Measurements from ENCODE around the gene EIF2B4. TPM values are rescaled to one million over a fixed set of nuclear protein-coding genes. Genes with fewer than 3 reads are reported as not detected.

EIF2B4 gene
- polyA plus RNA-seq, 3 donors: 29.5 to 42.3 (median 39.3) TPM

DNA sequence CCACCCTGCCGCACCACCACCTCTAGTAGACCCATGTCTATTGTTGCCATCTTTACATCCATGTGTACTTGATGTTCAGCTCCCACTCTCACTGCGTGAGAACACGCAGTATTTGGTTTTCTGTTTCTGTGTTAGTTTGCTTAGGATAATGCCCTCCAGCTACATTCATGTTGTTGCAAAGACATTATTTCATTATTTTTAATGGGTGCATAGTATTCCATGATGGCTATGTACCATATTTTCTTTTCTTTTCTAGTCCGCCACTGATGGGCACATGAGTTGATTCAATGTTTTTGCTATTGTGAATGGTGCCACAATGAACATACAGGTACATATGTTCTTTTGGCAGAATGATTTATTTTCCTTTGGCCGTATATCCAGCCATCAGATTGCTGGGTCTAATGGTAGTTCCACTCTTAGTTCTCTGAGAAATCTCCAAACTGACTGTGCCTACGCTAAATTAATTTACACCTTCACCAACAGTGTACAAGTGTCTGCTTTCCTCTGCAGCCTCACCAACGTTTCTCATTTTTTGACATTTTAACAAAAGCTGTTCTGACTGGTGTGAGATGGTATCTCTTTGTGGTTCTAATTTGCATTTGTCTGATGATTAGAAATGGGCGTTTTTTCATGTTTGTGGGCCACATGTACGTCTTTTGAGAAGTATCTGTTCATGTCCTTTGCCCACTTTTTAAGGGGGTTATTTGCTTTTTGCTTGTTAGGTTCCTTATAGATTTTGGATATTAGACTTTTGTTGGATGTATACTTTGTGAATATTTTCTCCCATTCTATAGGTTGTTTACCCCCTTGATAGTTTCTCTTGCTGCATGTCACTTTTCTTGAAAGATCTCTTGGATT, 20.9 kb upstream of the EIF2B4 start:
- peaks cover 91% of the 10 kb centered on the region for H3K79me2 ChIP-seq (ENCODE audit: insufficient read depth, low read length)
- intact Hi-C loops (cut with micrococcal nuclease): no loop called here

DNA sequence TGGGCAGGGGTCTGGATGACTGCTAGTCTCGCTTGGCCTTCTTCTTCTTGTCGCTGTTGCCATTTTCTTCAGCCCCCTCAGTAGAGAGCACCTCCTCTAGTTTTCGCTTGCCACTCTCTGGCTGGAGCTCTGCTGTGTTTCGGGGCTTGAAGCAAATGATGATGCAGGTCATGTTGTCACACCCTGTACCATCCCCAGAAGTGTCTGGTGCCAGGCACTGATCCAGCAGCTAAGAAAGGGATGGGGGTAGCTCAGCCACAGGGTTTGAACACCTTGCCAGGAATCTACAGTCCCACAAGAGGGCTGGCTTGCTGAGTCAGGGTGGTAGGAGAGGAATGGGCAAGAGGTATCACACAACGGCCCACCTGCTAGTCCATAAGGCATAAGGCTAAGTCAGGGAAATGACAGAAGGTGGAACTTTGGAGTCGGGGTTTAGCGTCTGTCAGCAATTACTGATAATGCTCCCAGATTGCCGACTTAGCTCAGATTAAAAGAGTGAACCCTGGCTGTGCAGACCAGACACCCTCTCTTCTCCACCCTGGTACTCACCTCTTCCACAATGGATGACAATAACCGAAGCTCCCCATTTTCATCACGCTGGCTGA, 11.5 kb upstream of the EIF2B4 start:
- Histone ChIP-seq H4K20me1 (ENCODE audit: insufficient read depth, low read length) (peaks cover 24% of the 10 kb centered on the region), H3K27me3 (ENCODE audit: control insufficient read depth in 2 of 2, insufficient read depth in 2 of 2, low read length in 2 of 2) (no peaks in the 10 kb centered on the region), H3K9ac (ENCODE audit: insufficient read depth, low read length, poor library complexity, severe bottlenecking) (no peak overlapping the region), H3K79me2 (ENCODE audit: insufficient read depth, low read length) (peaks cover 26% of the 10 kb centered on the region), H3K4me3 (replicated peaks in 1 of 3; ENCODE audit: low read depth in 2 of 3, low read length in 3 of 3) (no peak overlapping the region), H3K4me2 (replicated peaks; ENCODE audit: extremely low read depth, low read length, poor library complexity, severe bottlenecking) (no peak overlapping the region), H2AFZ (ENCODE audit: insufficient read depth, low read depth, low read length, poor library complexity, severe bottlenecking) (no peak overlapping the region), H3K4me1 (ENCODE audit: control insufficient read depth in 1 of 2, insufficient read depth in 2 of 2, low read length in 2 of 2) (peaks cover 18 to 38% of the 10 kb centered on the region in 2 donors), H3K27ac (ENCODE audit: low read depth in 1 of 2, low read length in 2 of 2) (peak overlapping the region; percentile 67 to 96), H3K36me3 (replicated peaks in 1 of 2; ENCODE audit: control insufficient read depth in 1 of 2, insufficient read depth in 2 of 2, low read length in 2 of 2) (peaks cover 57 to 69% of the 10 kb centered on the region in 2 donors), H3K9me3 (replicated peaks in 1 of 2; ENCODE audit: control insufficient read depth in 1 of 2, insufficient read depth in 1 of 2, low read length in 2 of 2) (no peaks in the 10 kb centered on the region)
- TF ChIP-seq, protein P1, sequence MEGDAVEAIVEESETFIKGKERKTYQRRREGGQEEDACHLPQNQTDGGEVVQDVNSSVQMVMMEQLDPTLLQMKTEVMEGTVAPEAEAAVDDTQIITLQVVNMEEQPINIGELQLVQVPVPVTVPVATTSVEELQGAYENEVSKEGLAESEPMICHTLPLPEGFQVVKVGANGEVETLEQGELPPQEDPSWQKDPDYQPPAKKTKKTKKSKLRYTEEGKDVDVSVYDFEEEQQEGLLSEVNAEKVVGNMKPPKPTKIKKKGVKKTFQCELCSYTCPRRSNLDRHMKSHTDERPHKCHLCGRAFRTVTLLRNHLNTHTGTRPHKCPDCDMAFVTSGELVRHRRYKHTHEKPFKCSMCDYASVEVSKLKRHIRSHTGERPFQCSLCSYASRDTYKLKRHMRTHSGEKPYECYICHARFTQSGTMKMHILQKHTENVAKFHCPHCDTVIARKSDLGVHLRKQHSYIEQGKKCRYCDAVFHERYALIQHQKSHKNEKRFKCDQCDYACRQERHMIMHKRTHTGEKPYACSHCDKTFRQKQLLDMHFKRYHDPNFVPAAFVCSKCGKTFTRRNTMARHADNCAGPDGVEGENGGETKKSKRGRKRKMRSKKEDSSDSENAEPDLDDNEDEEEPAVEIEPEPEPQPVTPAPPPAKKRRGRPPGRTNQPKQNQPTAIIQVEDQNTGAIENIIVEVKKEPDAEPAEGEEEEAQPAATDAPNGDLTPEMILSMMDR (IDR thresholded peaks at IDR 0.05): no peak
- H3K9me3 Mint-ChIP-seq: peaks cover 0 to 2% (median 0%) of the 10 kb centered on the region in 7 donors
- H3K27me3 Mint-ChIP-seq (ENCODE audit: low read depth in 3 of 3): peaks cover 0 to 3% (median 0%) of the 10 kb centered on the region in 3 donors
- WGBS (ENCODE audit: insufficient coverage): 99% methylated on average over 8 of the region's 10 CpGs
- no peak for DNase-seq
- H3K36me3 Mint-ChIP-seq: peaks cover 49 to 65% of the 10 kb centered on the region in 2 donors
- peaks cover 29% of the 10 kb centered on the region for H3K4me1 Mint-ChIP-seq
- intact Hi-C loops (cut with micrococcal nuclease): loop anchor here in 1 of 2 donors (10.0 kb wide), 1 partner anchor 113 kb away; the partner anchor contains the start of genes FNDC4 and GCKR
- peak overlapping the region; percentile 73 to 96 (median 93) for H3K27ac Mint-ChIP-seq
- no peak overlapping the region for H3K4me3 Mint-ChIP-seq

More for the DNA sequence above, 20.9 kb upstream of the EIF2B4 start:
- H3K9me3 ChIP-seq (replicated peaks in 1 of 2; ENCODE audit: control insufficient read depth in 1 of 2, insufficient read depth in 1 of 2, low read length in 2 of 2): no peaks in the 10 kb centered on the region
- H3K27me3 Mint-ChIP-seq (ENCODE audit: low read depth in 3 of 3): no peaks in the 10 kb centered on the region
- no peaks in the 10 kb centered on the region for H3K4me1 Mint-ChIP-seq
- H3K4me1 ChIP-seq (ENCODE audit: control insufficient read depth in 1 of 2, insufficient read depth in 2 of 2, low read length in 2 of 2): no peaks in the 10 kb centered on the region
- H2AFZ ChIP-seq (ENCODE audit: insufficient read depth, low read depth, low read length, poor library complexity, severe bottlenecking): no peak overlapping the region
- peak overlapping the region in 2 of 7 donors; percentile 8 to 57 for H3K27ac Mint-ChIP-seq
- H3K27me3 ChIP-seq (ENCODE audit: control insufficient read depth in 2 of 2, insufficient read depth in 2 of 2, low read length in 2 of 2): no peaks in the 10 kb centered on the region
- no peaks in the 10 kb centered on the region for H3K9me3 Mint-ChIP-seq
- no peak overlapping the region for H3K4me3 Mint-ChIP-seq
- DNase-seq: no peak
- peaks cover 8% of the 10 kb centered on the region for H4K20me1 ChIP-seq (ENCODE audit: insufficient read depth, low read length)
- peaks cover 24 to 51% of the 10 kb centered on the region in 2 donors for H3K36me3 Mint-ChIP-seq
- H3K4me2 ChIP-seq (replicated peaks; ENCODE audit: extremely low read depth, low read length, poor library complexity, severe bottlenecking): no peak overlapping the region
- peaks cover 9 to 39% of the 10 kb centered on the region in 2 donors for H3K36me3 ChIP-seq (replicated peaks in 1 of 2; ENCODE audit: control insufficient read depth in 1 of 2, insufficient read depth in 2 of 2, low read length in 2 of 2)
- H3K9ac ChIP-seq (ENCODE audit: insufficient read depth, low read length, poor library complexity, severe bottlenecking): no peak overlapping the region
- 100% methylated on average over 1 of the region's 9 CpGs for WGBS (ENCODE audit: insufficient coverage)
- TF ChIP-seq, protein P1 (IDR thresholded peaks at IDR 0.05): no peak
- no peak overlapping the region for H3K4me3 ChIP-seq (replicated peaks in 1 of 3; ENCODE audit: low read depth in 2 of 3, low read length in 3 of 3)
- no peak overlapping the region for H3K27ac ChIP-seq (ENCODE audit: low read depth in 1 of 2, low read length in 2 of 2)

All from CD14-positive monocyte (primary cell).